ENCODE data around the gene PSMD1.
"Not testable (repeated sequence)": the region's sequence is repeated elsewhere in the genome, so short reads cannot be mapped to it uniquely, and the experiment has no call there.

Gene PSMD1

GRCh38 chr2:231025059-231025458 lies 31.6 kb upstream of the PSMD1 start:
- H3K9me3 Mint-ChIP-seq; H3K27ac Mint-ChIP-seq; intact Hi-C loops (cut with micrococcal nuclease); H3K4me1 Mint-ChIP-seq (ENCODE audit: low read depth); H3K36me3 Mint-ChIP-seq (ENCODE audit: low read depth); H3K4me3 Mint-ChIP-seq: not testable (repeated sequence)
- H3K27me3 Mint-ChIP-seq: peaks cover 12% of the 10 kb centered on the region

GRCh38 chr2:231028889-231029288 lies 27.8 kb upstream of the PSMD1 start:
- intact Hi-C loops (cut with micrococcal nuclease): no loop called here
- Mint-ChIP-seq H3K4me3 (no peak overlapping the region), H3K36me3 (ENCODE audit: low read depth) (no peaks in the 10 kb centered on the region), H3K27me3 (peaks cover 15% of the 10 kb centered on the region), H3K27ac (no peak overlapping the region), H3K9me3 (no peaks in the 10 kb centered on the region), H3K4me1 (ENCODE audit: low read depth) (no peaks in the 10 kb centered on the region)

- peaks cover 3% of the 10 kb centered on the region for H3K4me1 Mint-ChIP-seq (ENCODE audit: low read depth)
- no peaks in the 10 kb centered on the region for H3K9me3 Mint-ChIP-seq
- H3K4me3 Mint-ChIP-seq: no peak overlapping the region
- no peaks in the 10 kb centered on the region for H3K36me3 Mint-ChIP-seq (ENCODE audit: low read depth)
- no peak overlapping the region for H3K27ac Mint-ChIP-seq
- intact Hi-C loops (cut with micrococcal nuclease): no loop called here
- peaks cover 19% of the 10 kb centered on the region for H3K27me3 Mint-ChIP-seq
These were observed 27.1 kb upstream of the PSMD1 start for GRCh38 chr2:231029563-231029962.

GRCh38 chr2:231030725-231031124 lies 25.9 kb upstream of the PSMD1 start:
- intact Hi-C loops (cut with micrococcal nuclease): no loop called here
- Mint-ChIP-seq H3K36me3 (ENCODE audit: low read depth) (no peaks in the 10 kb centered on the region), H3K9me3 (no peaks in the 10 kb centered on the region), H3K4me1 (ENCODE audit: low read depth) (peaks cover 5% of the 10 kb centered on the region), H3K4me3 (no peak overlapping the region), H3K27me3 (peaks cover 25% of the 10 kb centered on the region), H3K27ac (no peak overlapping the region)

GRCh38 chr2:231032575-231033140 lies 24.0 kb upstream of the PSMD1 start:
- Mint-ChIP-seq H3K4me3 (no peak overlapping the region), H3K36me3 (ENCODE audit: low read depth) (no peaks in the 10 kb centered on the region), H3K9me3 (no peaks in the 10 kb centered on the region), H3K27ac (no peak overlapping the region), H3K27me3 (peaks cover 39% of the 10 kb centered on the region), H3K4me1 (ENCODE audit: low read depth) (peaks cover 5% of the 10 kb centered on the region)
- intact Hi-C loops (cut with micrococcal nuclease): no loop called here

GRCh38 chr2:231033147-231034132 lies 23.2 kb upstream of the PSMD1 start:
- Mint-ChIP-seq H3K9me3 (no peaks in the 10 kb centered on the region), H3K4me3 (no peak overlapping the region), H3K27me3 (peaks cover 43% of the 10 kb centered on the region), H3K4me1 (ENCODE audit: low read depth) (peaks cover 10% of the 10 kb centered on the region), H3K36me3 (ENCODE audit: low read depth) (no peaks in the 10 kb centered on the region), H3K27ac (no peak overlapping the region)
- intact Hi-C loops (cut with micrococcal nuclease): no loop called here

GRCh38 chr2:231034291-231034882 lies 22.3 kb upstream of the PSMD1 start:
- intact Hi-C loops (cut with micrococcal nuclease): no loop called here
- Mint-ChIP-seq H3K4me1 (ENCODE audit: low read depth) (peaks cover 13% of the 10 kb centered on the region), H3K27me3 (peaks cover 51% of the 10 kb centered on the region), H3K36me3 (ENCODE audit: low read depth) (no peaks in the 10 kb centered on the region), H3K4me3 (no peak overlapping the region), H3K9me3 (no peaks in the 10 kb centered on the region), H3K27ac (no peak overlapping the region)

GRCh38 chr2:231036131-231036530 lies 20.5 kb upstream of the PSMD1 start:
- no peak overlapping the region for H3K4me3 Mint-ChIP-seq
- H3K27me3 Mint-ChIP-seq: peaks cover 65% of the 10 kb centered on the region
- peaks cover 13% of the 10 kb centered on the region for H3K4me1 Mint-ChIP-seq (ENCODE audit: low read depth)
- no peaks in the 10 kb centered on the region for H3K36me3 Mint-ChIP-seq (ENCODE audit: low read depth)
- no peaks in the 10 kb centered on the region for H3K9me3 Mint-ChIP-seq
- intact Hi-C loops (cut with micrococcal nuclease): no loop called here
- H3K27ac Mint-ChIP-seq: no peak overlapping the region

GRCh38 chr2:231036578-231037106 lies 20.0 kb upstream of the PSMD1 start:
- intact Hi-C loops (cut with micrococcal nuclease): no loop called here
- Mint-ChIP-seq H3K27me3 (peaks cover 70% of the 10 kb centered on the region), H3K9me3 (no peaks in the 10 kb centered on the region), H3K4me3 (no peak overlapping the region), H3K27ac (no peak overlapping the region), H3K4me1 (ENCODE audit: low read depth) (peaks cover 13% of the 10 kb centered on the region), H3K36me3 (ENCODE audit: low read depth) (no peaks in the 10 kb centered on the region)

GRCh38 chr2:231037202-231037730 lies 19.4 kb upstream of the PSMD1 start, which contains the start of gene C2orf72:
C2orf72 (plus strand) TSS chr2:231037523; CDS start chr2:231037566, 43 bp downstream.
- Mint-ChIP-seq H3K27ac (no peak within 1 kb of the TSS), H3K27me3 (peaks cover 74% of the 10 kb centered on the region), H3K9me3 (no peaks in the 10 kb centered on the region), H3K36me3 (ENCODE audit: low read depth) (no peaks in the 10 kb centered on the region), H3K4me1 (ENCODE audit: low read depth) (peaks cover 13% of the 10 kb centered on the region), H3K4me3 (peak within 1 kb of the TSS; percentile 58)
- intact Hi-C loops (cut with micrococcal nuclease): no loop called here

GRCh38 chr2:231037731-231038482 lies 18.8 kb upstream of the PSMD1 start:
- H3K27me3 Mint-ChIP-seq: peaks cover 78% of the 10 kb centered on the region

GRCh38 chr2:231038483-231039293 lies 18.0 kb upstream of the PSMD1 start:
- peaks cover 13% of the 10 kb centered on the region for H3K4me1 Mint-ChIP-seq (ENCODE audit: low read depth)
- peaks cover 74% of the 10 kb centered on the region for H3K27me3 Mint-ChIP-seq
- no peaks in the 10 kb centered on the region for H3K9me3 Mint-ChIP-seq
- H3K36me3 Mint-ChIP-seq (ENCODE audit: low read depth): no peaks in the 10 kb centered on the region
- no peak overlapping the region for H3K27ac Mint-ChIP-seq
- no peak overlapping the region for H3K4me3 Mint-ChIP-seq
- intact Hi-C loops (cut with micrococcal nuclease): no loop called here

More at GRCh38 chr2:231037731-231038482, 18.8 kb upstream of the PSMD1 start:
- intact Hi-C loops (cut with micrococcal nuclease): no loop called here
- H3K4me1 Mint-ChIP-seq (ENCODE audit: low read depth): peaks cover 13% of the 10 kb centered on the region
- H3K9me3 Mint-ChIP-seq: no peaks in the 10 kb centered on the region
- H3K4me3 Mint-ChIP-seq: no peak overlapping the region
- H3K36me3 Mint-ChIP-seq (ENCODE audit: low read depth): no peaks in the 10 kb centered on the region
- no peak overlapping the region for H3K27ac Mint-ChIP-seq

- Mint-ChIP-seq H3K9me3 (no peaks in the 10 kb centered on the region), H3K27ac (no peak overlapping the region), H3K4me3 (no peak overlapping the region), H3K4me1 (ENCODE audit: low read depth) (peaks cover 13% of the 10 kb centered on the region), H3K36me3 (ENCODE audit: low read depth) (no peaks in the 10 kb centered on the region), H3K27me3 (peaks cover 70% of the 10 kb centered on the region)
- intact Hi-C loops (cut with micrococcal nuclease): no loop called here
These were observed 17.4 kb upstream of the PSMD1 start for GRCh38 chr2:231039294-231039664.
